H1 (cell line): ENCODE measurements around the gene CD96. TPM values are rescaled to one million over a fixed set of nuclear protein-coding genes. Genes with fewer than 3 reads are reported as not detected.

Experiments used
- FOSL1 ChIP-seq: IDR thresholded peaks from 2 replicates; pipeline ENCODE4 v1.6.1; 2011; ENCODE audit warnings: mild to moderate bottlenecking, low read depth, low read length, moderate library complexity; ENCODE audit not compliant: insufficient read depth
- GTF2F1 ChIP-seq: IDR thresholded peaks from 2 replicates; pipeline ENCODE4 v1.6.1; 2012; ENCODE audit warnings: low read depth, low read length, improper control_type of control experiment, borderline replicate concordance
- KDM5A ChIP-seq: fragments of 200-600 bp; IDR thresholded peaks from 2 replicates; pipeline ENCODE4 v1.7.1; 2012; ENCODE audit warnings: mild to moderate bottlenecking, low read length, inconsistent platforms, mixed read lengths
- YY1 ChIP-seq: IDR thresholded peaks from 2 replicates; pipeline ENCODE4 v1.6.1; 2011; ENCODE audit warnings: low read depth, mild to moderate bottlenecking, low read length
- polyA plus RNA-seq, 7 experiments: library from polyadenylated mRNA; depleted of rRNA in 3 of 7; stranded (reverse) in 5 of 7; unstranded in 2 of 7; fragments of >200 nt in 5 of 7; fragments of 200-250 nt in 2 of 7; gene quantifications; 1 replicate in 5 of 7; 2 replicates in 1 of 7; 4 replicates in 1 of 7; pipeline versions ENCODE4 v1.2.1 to v1.2.3, GENCODE V29; 2011 to 2013; ENCODE audit warnings: missing spikeins in 2 of 7, mixed read lengths in 2 of 7
- total RNA-seq: library from RNA; stranded (reverse); fragmentation: NEBNext Ultra II Directional; extraction: Animal tissue kit (Norgen Biotek cat#: 25700); gene quantifications from 2 replicates; pipeline ENCODE4 v1.2.1, GENCODE V29; 2021

Gene CD96
- total and polyA plus RNA-seq, 2 of the 8 experiments (the other 6 are each of a cell fraction or from before 2014, with no cell fraction given) = not detected

GRCh38 chr3:111605493-111605892, 63.5 kb downstream of the CD96 start (continued):
- TF ChIP-seq YY1 = no peak
- TF ChIP-seq GTF2F1 = no peak
- TF ChIP-seq KDM5A = no peak
- TF ChIP-seq FOSL1 = no peak
